WTC11 (cell line): ENCODE measurements around the gene APBA1. TPM values are rescaled to one million over a fixed set of nuclear protein-coding genes. Genes with fewer than 3 reads are reported as not detected.

ENCODE experiments used
- ATAC-seq: fragments of 200-7000 bp; cut with Tn5 transposase; 2 replicates; pipeline ENCODE4 v1.10.0; 2021; ENCODE audit warnings: mild to moderate bottlenecking, moderate library complexity
- CTCF ChIA-PET: fragments of 300-600 bp; sonication (Branson Sonifier 250); formaldehyde crosslinking; loops from one replicate; lab custom pipeline; 2021; ENCODE audit warnings: antibody characterized with exemption; lab: Charles Lee
- POLR2A ChIA-PET: fragments of 350-600 bp; sonication (Branson Sonifier 250); formaldehyde crosslinking; loops from one replicate; lab custom pipeline; 2021; ENCODE audit warnings: antibody characterized with exemption; lab: Charles Lee
- DNase-seq: peaks from one replicate; pipeline ENCODE4 v3.0.0; 2021; ENCODE audit warnings: low spot score
- H3K27ac Mint-ChIP-seq: 2 replicates; pipeline ENCODE4 v1.8.0; 2021; ENCODE audit warnings: mixed read lengths
- H3K27me3 Mint-ChIP-seq: 2 replicates; pipeline ENCODE4 v1.8.0; 2021; ENCODE audit warnings: low read depth, mild to moderate bottlenecking, moderate library complexity, mixed read lengths
- H3K36me3 Mint-ChIP-seq: 2 replicates; pipeline ENCODE4 v1.8.0; 2021; ENCODE audit warnings: mixed read lengths
- H3K4me1 Mint-ChIP-seq: 2 replicates; pipeline ENCODE4 v1.8.0; 2022; ENCODE audit warnings: mixed read lengths
- H3K4me3 Mint-ChIP-seq: 2 replicates; pipeline ENCODE4 v1.8.0; 2021; ENCODE audit warnings: mild to moderate bottlenecking, moderate library complexity, mixed read lengths
- H3K9me3 Mint-ChIP-seq: 2 replicates; pipeline ENCODE4 v1.8.0; 2021; ENCODE audit warnings: mixed read lengths
- CREB1 ChIP-seq: sonication (generic); formaldehyde crosslinking; IDR thresholded peaks from 2 replicates; pipeline ENCODE4 v1.8.0; 2023; ENCODE audit warnings: mild to moderate bottlenecking, missing genetic modification reagents
- CREM ChIP-seq: sonication (generic); formaldehyde crosslinking; IDR thresholded peaks from 2 replicates; pipeline ENCODE4 v1.8.1; 2022; ENCODE audit warnings: mild to moderate bottlenecking, missing genetic modification reagents, moderate library complexity
- E2F1 ChIP-seq: sonication (generic); formaldehyde crosslinking; IDR thresholded peaks from 2 replicates; pipeline ENCODE4 v1.8.0; 2022; ENCODE audit warnings: mild to moderate bottlenecking, missing genetic modification reagents
- KAT7 ChIP-seq: sonication (generic); formaldehyde crosslinking; IDR thresholded peaks from 2 replicates; pipeline ENCODE4 v1.8.1; 2023; ENCODE audit warnings: missing genetic modification reagents, mild to moderate bottlenecking, borderline replicate concordance
- NFYB ChIP-seq: sonication (generic); formaldehyde crosslinking; conservative IDR thresholded peaks from 2 replicates; pipeline ENCODE4 v1.8.0; 2022; ENCODE audit warnings: low read depth, missing genetic modification reagents
- NR3C1 ChIP-seq: sonication (generic); formaldehyde crosslinking; conservative IDR thresholded peaks from 2 replicates; pipeline ENCODE4 v1.8.1; 2023; ENCODE audit warnings: low read depth, mild to moderate bottlenecking, missing genetic modification reagents
- ZNF532 ChIP-seq: fragments of 250-450 bp; sonication (Bioruptor Pico); IDR thresholded peaks from 2 replicates; pipeline ENCODE4 v1.9.0; 2021; ENCODE audit warnings: mild to moderate bottlenecking, borderline replicate concordance
- total RNA-seq: library from RNA; stranded (reverse); gene quantifications from 3 replicates; pipeline ENCODE4 v1.2.3, GENCODE V29; 2021
- TF ChIP-seq, protein P1 (sequence below): sonication (generic); formaldehyde crosslinking; IDR thresholded peaks from 2 replicates; pipeline ENCODE4 v1.8.0; 2023; ENCODE audit warnings: mild to moderate bottlenecking, missing genetic modification reagents
- TF ChIP-seq, protein P2 (sequence below): sonication (generic); formaldehyde crosslinking; IDR thresholded peaks from 2 replicates; pipeline ENCODE4 v1.8.0; 2022; ENCODE audit warnings: mild to moderate bottlenecking, missing genetic modification reagents
- TF ChIP-seq, protein P3 (sequence below): sonication (generic); formaldehyde crosslinking; IDR thresholded peaks from 2 replicates; pipeline ENCODE4 v1.8.0; 2023; ENCODE audit warnings: missing genetic modification reagents, mild to moderate bottlenecking, borderline replicate concordance

APBA1 gene
- total RNA-seq, 1 experiment from 2014 or later = 0.94 TPM

GRCh38 chr9:69658987-69659675 is 13.0 kb downstream of the APBA1 start (continued):
- TF ChIP-seq ZNF532 (CRISPR knock-in tag) = no peak

GRCh38 chr9:69657269-69657668 is 14.9 kb downstream of the APBA1 start:
- CTCF ChIA-PET = interaction anchor here (1.0 kb wide), 1 partner anchor 15 kb away, joined by 3 read pairs; the partner anchor contains the start of gene APBA1
- Mint-ChIP-seq H3K4me1 (peaks cover 14% of the 10 kb centered on the region), H3K4me3 (no peak overlapping the region), H3K9me3 (peaks cover 6% of the 10 kb centered on the region; the same call in 1 of the 2 replicates), H3K27me3 (no peaks in the 10 kb centered on the region), H3K27ac (no peak overlapping the region), H3K36me3 (no peaks in the 10 kb centered on the region)
- ATAC-seq (no peak), DNase-seq (no peak)
- TF ChIP-seq CREB1 (CRISPR knock-in tag) = no peak
- TF ChIP-seq, protein P1, sequence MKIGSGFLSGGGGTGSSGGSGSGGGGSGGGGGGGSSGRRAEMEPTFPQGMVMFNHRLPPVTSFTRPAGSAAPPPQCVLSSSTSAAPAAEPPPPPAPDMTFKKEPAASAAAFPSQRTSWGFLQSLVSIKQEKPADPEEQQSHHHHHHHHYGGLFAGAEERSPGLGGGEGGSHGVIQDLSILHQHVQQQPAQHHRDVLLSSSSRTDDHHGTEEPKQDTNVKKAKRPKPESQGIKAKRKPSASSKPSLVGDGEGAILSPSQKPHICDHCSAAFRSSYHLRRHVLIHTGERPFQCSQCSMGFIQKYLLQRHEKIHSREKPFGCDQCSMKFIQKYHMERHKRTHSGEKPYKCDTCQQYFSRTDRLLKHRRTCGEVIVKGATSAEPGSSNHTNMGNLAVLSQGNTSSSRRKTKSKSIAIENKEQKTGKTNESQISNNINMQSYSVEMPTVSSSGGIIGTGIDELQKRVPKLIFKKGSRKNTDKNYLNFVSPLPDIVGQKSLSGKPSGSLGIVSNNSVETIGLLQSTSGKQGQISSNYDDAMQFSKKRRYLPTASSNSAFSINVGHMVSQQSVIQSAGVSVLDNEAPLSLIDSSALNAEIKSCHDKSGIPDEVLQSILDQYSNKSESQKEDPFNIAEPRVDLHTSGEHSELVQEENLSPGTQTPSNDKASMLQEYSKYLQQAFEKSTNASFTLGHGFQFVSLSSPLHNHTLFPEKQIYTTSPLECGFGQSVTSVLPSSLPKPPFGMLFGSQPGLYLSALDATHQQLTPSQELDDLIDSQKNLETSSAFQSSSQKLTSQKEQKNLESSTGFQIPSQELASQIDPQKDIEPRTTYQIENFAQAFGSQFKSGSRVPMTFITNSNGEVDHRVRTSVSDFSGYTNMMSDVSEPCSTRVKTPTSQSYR = no peak
- TF ChIP-seq KAT7 (CRISPR knock-in tag) = no peak
- TF ChIP-seq, protein P2, sequence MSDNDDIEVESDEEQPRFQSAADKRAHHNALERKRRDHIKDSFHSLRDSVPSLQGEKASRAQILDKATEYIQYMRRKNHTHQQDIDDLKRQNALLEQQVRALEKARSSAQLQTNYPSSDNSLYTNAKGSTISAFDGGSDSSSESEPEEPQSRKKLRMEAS (CRISPR knock-in tag) = no peak
- no peak for TF ChIP-seq NFYB (CRISPR knock-in tag)
- TF ChIP-seq NR3C1 (CRISPR knock-in tag) = no peak
- TF ChIP-seq, protein P3, sequence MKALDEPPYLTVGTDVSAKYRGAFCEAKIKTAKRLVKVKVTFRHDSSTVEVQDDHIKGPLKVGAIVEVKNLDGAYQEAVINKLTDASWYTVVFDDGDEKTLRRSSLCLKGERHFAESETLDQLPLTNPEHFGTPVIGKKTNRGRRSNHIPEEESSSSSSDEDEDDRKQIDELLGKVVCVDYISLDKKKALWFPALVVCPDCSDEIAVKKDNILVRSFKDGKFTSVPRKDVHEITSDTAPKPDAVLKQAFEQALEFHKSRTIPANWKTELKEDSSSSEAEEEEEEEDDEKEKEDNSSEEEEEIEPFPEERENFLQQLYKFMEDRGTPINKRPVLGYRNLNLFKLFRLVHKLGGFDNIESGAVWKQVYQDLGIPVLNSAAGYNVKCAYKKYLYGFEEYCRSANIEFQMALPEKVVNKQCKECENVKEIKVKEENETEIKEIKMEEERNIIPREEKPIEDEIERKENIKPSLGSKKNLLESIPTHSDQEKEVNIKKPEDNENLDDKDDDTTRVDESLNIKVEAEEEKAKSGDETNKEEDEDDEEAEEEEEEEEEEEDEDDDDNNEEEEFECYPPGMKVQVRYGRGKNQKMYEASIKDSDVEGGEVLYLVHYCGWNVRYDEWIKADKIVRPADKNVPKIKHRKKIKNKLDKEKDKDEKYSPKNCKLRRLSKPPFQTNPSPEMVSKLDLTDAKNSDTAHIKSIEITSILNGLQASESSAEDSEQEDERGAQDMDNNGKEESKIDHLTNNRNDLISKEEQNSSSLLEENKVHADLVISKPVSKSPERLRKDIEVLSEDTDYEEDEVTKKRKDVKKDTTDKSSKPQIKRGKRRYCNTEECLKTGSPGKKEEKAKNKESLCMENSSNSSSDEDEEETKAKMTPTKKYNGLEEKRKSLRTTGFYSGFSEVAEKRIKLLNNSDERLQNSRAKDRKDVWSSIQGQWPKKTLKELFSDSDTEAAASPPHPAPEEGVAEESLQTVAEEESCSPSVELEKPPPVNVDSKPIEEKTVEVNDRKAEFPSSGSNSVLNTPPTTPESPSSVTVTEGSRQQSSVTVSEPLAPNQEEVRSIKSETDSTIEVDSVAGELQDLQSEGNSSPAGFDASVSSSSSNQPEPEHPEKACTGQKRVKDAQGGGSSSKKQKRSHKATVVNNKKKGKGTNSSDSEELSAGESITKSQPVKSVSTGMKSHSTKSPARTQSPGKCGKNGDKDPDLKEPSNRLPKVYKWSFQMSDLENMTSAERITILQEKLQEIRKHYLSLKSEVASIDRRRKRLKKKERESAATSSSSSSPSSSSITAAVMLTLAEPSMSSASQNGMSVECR (CRISPR knock-in tag) = no peak
- TF ChIP-seq E2F1 (CRISPR knock-in tag) = no peak
- no peak for TF ChIP-seq CREM (CRISPR knock-in tag)
- POLR2A ChIA-PET = no interaction called here
